ENCODE results near the gene PARP11.

- no peak for TF ChIP-seq CTCF (conservative IDR thresholded peaks at IDR 0.05)
- no peak for TF ChIP-seq EZH2 (IDR thresholded peaks at IDR 0.05; ENCODE audit: low read depth)
These were observed 70.5 kb downstream of the PARP11 start for GRCh38 chr12:3802721-3803120.
